ENCODE data around the gene H2BK1. TPM values are rescaled to one million over a fixed set of nuclear protein-coding genes. Genes with fewer than 3 reads are reported as not detected.

H2BK1 gene
- total RNA-seq, 6 donors from 2014 or later = not detected

DNA sequence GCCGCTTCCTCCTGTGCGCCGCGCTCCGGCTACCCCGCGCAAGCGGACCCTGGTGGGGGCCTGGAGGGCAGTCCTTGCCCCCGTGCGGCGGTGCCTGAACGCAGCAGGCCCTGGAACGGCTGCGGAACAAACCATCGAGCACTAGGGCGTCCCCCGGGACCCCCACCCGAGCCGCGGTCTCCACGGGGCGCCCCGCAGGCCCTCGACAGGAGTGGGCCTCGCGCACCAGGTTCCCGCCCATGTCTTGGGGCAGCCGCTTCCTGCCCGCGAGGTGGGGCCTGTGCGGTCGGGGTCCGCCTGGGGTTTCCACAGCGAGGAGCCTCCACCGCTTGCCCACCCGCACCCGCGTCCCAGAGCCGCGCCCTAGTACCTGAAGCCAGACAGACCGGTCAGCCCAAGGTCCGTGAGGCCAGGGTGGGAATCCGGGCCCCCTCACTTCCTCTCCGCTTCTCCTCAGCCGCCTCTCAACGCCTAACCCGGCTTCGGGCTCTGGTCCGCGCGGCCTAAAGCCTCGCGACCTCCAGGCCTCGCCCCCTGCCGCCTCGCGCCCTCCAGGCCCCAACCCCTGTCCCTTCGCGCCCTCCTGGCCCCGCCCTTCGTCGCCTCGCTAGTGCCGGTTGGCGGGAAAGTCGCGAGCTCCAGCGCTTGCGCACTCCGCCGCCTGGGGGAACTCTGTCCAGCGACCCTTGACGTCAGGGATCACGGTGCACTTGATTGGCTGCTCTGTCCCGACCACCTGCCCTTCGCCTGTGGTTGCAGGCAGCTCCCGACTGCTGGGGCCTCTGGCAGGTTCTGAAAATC, 35.8 kb downstream of the H2BK1 start:
- Histone ChIP-seq H3K27ac (no peak overlapping the region), H3K9me3 (no peaks in the 10 kb centered on the region), H3K27me3 (peaks cover 0 to 3% (median 0%) of the 10 kb centered on the region in 4 donors), H3K36me3 (no peaks in the 10 kb centered on the region), H3K4me3 (no peak overlapping the region), H3K4me1 (peaks cover 0 to 4% (median 0%) of the 10 kb centered on the region in 4 donors)
- 60 to 67% methylated on average over 31 to 69 of the region's 77 CpGs for WGBS, 2 donors
- no peak for TF ChIP-seq POLR2AphosphoS5 (IDR thresholded peaks at IDR 0.05)
- TF ChIP-seq, protein P1, sequence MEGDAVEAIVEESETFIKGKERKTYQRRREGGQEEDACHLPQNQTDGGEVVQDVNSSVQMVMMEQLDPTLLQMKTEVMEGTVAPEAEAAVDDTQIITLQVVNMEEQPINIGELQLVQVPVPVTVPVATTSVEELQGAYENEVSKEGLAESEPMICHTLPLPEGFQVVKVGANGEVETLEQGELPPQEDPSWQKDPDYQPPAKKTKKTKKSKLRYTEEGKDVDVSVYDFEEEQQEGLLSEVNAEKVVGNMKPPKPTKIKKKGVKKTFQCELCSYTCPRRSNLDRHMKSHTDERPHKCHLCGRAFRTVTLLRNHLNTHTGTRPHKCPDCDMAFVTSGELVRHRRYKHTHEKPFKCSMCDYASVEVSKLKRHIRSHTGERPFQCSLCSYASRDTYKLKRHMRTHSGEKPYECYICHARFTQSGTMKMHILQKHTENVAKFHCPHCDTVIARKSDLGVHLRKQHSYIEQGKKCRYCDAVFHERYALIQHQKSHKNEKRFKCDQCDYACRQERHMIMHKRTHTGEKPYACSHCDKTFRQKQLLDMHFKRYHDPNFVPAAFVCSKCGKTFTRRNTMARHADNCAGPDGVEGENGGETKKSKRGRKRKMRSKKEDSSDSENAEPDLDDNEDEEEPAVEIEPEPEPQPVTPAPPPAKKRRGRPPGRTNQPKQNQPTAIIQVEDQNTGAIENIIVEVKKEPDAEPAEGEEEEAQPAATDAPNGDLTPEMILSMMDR (IDR thresholded peaks at IDR 0.05) = no peak
- no peak for TF ChIP-seq EP300 (IDR thresholded peaks at IDR 0.05)
- TF ChIP-seq POLR2A (IDR thresholded peaks at IDR 0.05) = no peak
- DNase-seq = peak; percentile 31 to 89
- no peak for ATAC-seq (ENCODE audit: low FRiP score in 2 of 2)

DNA sequence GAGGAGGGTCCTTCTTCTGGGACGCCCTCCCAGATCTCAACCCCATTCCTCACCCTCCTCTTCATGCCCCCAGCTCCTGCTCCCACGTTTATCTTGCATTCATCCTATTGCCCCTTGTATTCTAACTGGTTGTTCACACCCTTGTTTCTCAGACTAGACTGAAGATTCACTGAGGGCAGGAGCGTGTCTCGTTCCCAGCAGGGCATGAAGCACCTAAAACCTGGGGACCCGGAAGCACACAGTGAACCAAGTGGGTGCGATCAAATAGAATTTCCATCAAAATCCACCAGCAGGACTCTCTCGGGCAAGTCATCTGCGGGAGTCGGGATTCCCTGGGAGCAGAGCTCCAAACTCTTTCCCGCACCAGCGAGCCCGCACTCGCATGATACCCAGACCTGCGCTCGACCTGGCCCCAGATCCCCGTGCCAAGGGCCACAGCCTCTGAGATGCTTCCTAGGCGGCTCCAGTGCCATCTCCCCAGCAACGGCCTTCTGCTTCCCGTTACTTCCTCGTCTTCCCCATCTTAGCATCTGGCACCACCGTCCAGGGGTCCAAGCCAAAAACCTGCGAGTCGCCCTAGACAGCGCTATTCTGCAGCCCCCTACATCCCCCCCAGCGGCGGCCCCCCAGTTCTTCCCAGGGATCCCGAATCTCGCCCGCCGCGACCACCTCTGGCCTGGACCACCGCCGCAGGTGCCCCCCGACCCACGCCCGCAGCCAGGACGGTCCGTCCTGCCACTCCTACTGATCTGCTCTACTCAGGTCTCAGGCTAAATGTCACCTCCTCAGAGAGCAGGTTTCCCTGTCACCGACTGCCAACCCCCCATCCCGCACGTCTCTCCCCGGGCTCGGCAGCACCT, 36.7 kb downstream of the H2BK1 start:
- ATAC-seq (ENCODE audit: low FRiP score in 2 of 2) = no peak

DNA sequence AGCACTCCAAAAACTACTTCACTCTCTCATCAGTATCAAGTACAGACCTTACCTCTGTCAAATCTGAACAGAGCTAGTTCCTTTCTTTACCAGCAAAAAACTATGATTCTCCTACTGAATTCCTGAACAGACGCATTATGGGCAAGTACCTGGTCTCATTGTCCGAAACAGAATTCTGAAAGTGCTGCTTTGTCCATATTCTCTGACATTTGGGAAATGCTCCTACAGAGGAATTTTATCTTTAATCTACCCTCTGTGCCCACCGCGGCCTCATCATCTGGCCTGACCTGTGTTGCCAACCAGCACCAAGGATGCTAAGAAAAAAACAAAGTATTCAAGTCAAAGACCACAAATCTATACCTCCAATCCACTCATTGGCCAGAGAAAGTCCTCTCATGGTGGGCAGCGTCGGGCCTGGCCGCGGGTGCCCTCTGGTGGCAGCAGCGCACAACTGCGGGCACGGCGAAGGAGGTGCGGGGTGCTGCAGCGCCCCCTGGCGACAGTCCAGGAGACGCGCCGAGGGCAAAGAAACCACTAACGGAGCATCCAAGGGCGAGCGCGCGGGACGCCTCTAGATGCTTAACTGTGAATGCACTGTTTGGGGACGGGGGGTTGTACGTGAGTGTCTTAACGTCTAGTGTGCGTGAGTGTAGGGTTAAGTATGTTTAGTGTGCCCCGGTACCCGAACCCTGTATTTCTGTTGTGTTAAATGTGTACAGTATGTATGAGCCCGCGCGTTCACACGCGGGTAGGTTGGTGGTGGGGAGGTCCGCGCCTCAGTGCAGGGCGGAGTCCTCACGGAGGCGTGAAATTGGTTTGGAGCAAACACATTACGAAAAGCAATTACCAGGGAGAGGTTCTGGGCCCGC, 37.8 kb downstream of the H2BK1 start:
- 22 to 33% methylated on average over 24 to 42 of the region's 42 CpGs for WGBS, 2 donors
- peak; percentile 94 to 95 for ATAC-seq (ENCODE audit: low FRiP score in 2 of 2)
- Histone ChIP-seq H3K4me3 (no peak overlapping the region), H3K36me3 (no peaks in the 10 kb centered on the region), H3K27ac (no peak overlapping the region), H3K27me3 (peaks cover 0 to 17% (median 12%) of the 10 kb centered on the region in 4 donors), H3K9me3 (no peaks in the 10 kb centered on the region), H3K4me1 (peaks cover 7 to 15% (median 9%) of the 10 kb centered on the region in 4 donors)
- TF ChIP-seq EP300 (IDR thresholded peaks at IDR 0.05) = no peak
- TF ChIP-seq, protein P1 (IDR thresholded peaks at IDR 0.05) = peak; percentile 99 to 100 (median 100)
- peak; percentile 90 to 95 for DNase-seq

More for the DNA sequence above, 36.7 kb downstream of the H2BK1 start:
- Histone ChIP-seq H3K27ac (no peak overlapping the region), H3K27me3 (peaks cover 0 to 7% (median 3%) of the 10 kb centered on the region in 4 donors), H3K4me1 (peaks cover 0 to 4% (median 0%) of the 10 kb centered on the region in 4 donors), H3K4me3 (no peak overlapping the region), H3K9me3 (no peaks in the 10 kb centered on the region), H3K36me3 (no peaks in the 10 kb centered on the region)
- no peak for TF ChIP-seq POLR2A (IDR thresholded peaks at IDR 0.05)
- DNase-seq = peak in 1 of 2 donors; percentile 81
- WGBS, 2 donors = 82 to 89% methylated on average over 41 to 43 of the region's 43 CpGs

DNA sequence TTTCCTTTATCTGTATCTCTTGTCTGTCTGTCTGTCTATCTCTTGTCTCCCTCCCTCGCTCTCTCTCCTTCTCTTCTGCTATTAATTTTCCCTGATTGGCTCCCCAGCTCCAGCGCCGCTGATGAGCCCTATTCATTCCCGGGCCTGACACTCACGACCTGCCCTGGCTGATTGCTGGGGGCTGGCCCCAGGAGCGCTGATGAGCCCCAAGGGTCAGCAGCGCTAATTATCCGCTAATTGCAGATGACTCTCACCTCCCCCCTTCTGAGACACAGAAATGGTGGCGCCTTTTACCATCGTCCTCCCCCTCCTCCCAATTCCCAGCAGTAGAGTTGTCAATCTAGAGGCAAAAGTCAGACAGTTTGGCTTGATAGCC, 41.5 kb downstream of the H2BK1 start:
- Histone ChIP-seq H3K4me3 (no peak overlapping the region), H3K27ac (no peak overlapping the region), H3K4me1 (peaks cover 16 to 21% (median 19%) of the 10 kb centered on the region in 4 donors), H3K9me3 (no peaks in the 10 kb centered on the region), H3K27me3 (peaks cover 0 to 43% (median 29%) of the 10 kb centered on the region in 4 donors), H3K36me3 (no peaks in the 10 kb centered on the region)
- WGBS, 2 donors = 40 to 41% methylated on average over 10 of the region's 10 CpGs
- no peak for TF ChIP-seq POLR2AphosphoS5 (IDR thresholded peaks at IDR 0.05)
- DNase-seq = no peak
- no peak for ATAC-seq (ENCODE audit: low FRiP score in 2 of 2)

DNA sequence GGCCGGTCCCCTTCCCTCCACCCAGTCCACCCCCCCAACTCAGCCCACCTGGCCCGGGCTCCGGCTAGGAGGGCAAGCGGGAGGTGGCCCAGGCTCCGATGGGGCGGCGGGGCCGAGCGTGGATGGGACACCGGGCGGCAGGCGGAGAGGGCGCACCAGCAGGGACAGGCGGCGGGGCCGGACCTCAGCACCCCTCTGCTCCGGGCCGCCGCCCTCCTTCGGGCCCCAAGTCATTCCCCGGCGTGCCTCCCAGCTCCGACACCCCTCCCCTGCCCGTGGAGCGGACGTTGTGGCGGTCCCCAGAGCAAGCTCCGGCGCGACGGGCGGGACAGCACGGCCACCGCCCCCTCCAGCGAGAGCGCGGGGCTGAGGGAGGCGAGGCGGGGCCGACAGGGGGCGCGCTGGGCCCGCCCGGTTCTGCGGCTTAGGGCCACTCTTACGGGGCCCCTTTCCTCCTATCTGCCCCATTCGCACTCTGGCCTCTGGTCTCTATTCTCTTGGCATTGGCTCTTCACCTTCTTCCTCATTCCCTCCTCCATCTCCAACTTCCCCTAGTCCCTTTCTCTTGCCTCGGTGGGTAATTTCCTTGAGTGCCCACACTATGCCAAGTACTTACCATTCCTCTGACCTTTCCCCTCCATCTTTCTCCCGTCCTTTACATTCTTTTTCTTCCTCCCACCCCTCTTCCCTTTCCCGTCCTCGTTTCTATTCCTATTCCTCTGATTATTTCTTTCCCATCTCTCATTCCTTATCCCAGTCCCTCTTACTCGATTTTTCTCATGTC, 42.1 kb downstream of the H2BK1 start:
- peak; percentile 45 to 76 for ATAC-seq (ENCODE audit: low FRiP score in 2 of 2)
- Histone ChIP-seq H3K36me3 (no peaks in the 10 kb centered on the region), H3K27me3 (peaks cover 0 to 43% (median 29%) of the 10 kb centered on the region in 4 donors), H3K27ac (no peak overlapping the region), H3K4me1 (peaks cover 16 to 21% (median 19%) of the 10 kb centered on the region in 4 donors), H3K9me3 (no peaks in the 10 kb centered on the region), H3K4me3 (peak overlapping the region; percentile 16 to 54 (median 42))
- 3 to 5% methylated on average over 22 to 24 of the region's 52 CpGs for WGBS, 2 donors
- TF ChIP-seq POLR2AphosphoS5 (IDR thresholded peaks at IDR 0.05) = no peak
- TF ChIP-seq, protein P1 (IDR thresholded peaks at IDR 0.05) = peak; percentile 49 to 69 (median 60)
- peak; percentile 41 to 93 for DNase-seq

Measured in upper lobe of left lung (tissue), 6 donors.